ENCODE data around the gene CRELD1. TPM values are rescaled to one million over a fixed set of nuclear protein-coding genes. Genes with fewer than 3 reads are reported as not detected.

Gene CRELD1
- total and polyA plus RNA-seq, 2 of the 13 experiments (the other 11 are each of a cell fraction or from before 2014, with no cell fraction given) = 27.1 to 61.9 TPM

GRCh38 chr3:9915254-9916141 is 18.1 kb upstream of the CRELD1 start (continued):
- no peak for TF ChIP-seq GPBP1L1 (CRISPR knock-in tag; IDR thresholded peaks at IDR 0.05)
- peak; percentile 50; the same call in 1 of the 2 replicates for TF ChIP-seq REL (CRISPR knock-in tag; conservative IDR thresholded peaks at IDR 0.05)
- TF ChIP-seq HOXA3 (CRISPR knock-in tag; IDR thresholded peaks at IDR 0.05) = peak; percentile 61
- peak; percentile 86 for TF ChIP-seq TEAD2 (CRISPR knock-in tag; IDR thresholded peaks at IDR 0.05)
- peak; percentile 85; the same call in 1 of the 2 replicates for TF ChIP-seq HES4 (CRISPR knock-in tag; IDR thresholded peaks at IDR 0.05; ENCODE audit: borderline replicate concordance)
- peak; percentile 93; the same call in 1 of the 2 replicates for TF ChIP-seq TFDP1 (CRISPR knock-in tag; IDR thresholded peaks at IDR 0.05; ENCODE audit: borderline replicate concordance)
- peak; percentile 77; the same call in 1 of the 2 replicates for TF ChIP-seq ZSCAN21 (CRISPR knock-in tag; IDR thresholded peaks at IDR 0.05; ENCODE audit: borderline replicate concordance)
- peak; percentile 53; the same call in 1 of the 2 replicates for TF ChIP-seq CTCF (CRISPR knock-in tag; IDR thresholded peaks at IDR 0.05)
- peak; percentile 89 for TF ChIP-seq MXD3 (CRISPR knock-in tag; IDR thresholded peaks at IDR 0.05)
- TF ChIP-seq ZNF574 (CRISPR knock-in tag; IDR thresholded peaks at IDR 0.05) = peak; percentile 78
- no peak for TF ChIP-seq U2AF2 (IDR thresholded peaks at IDR 0.05; ENCODE audit: low read depth, low read length)
- no peak for TF ChIP-seq HNRNPUL1 (IDR thresholded peaks at IDR 0.05; ENCODE audit: low read depth, low read length)
- TF ChIP-seq ZNF674 (CRISPR knock-in tag; IDR thresholded peaks at IDR 0.05; ENCODE audit: low read depth) = no peak
- TF ChIP-seq ZHX1 (CRISPR knock-in tag; IDR thresholded peaks at IDR 0.05; ENCODE audit: low read depth) = peak; percentile 29; the same call in 1 of the 2 replicates
- no peak for TF ChIP-seq TCF12 (IDR thresholded peaks at IDR 0.05)
- TF ChIP-seq TCF12 (CRISPR knock-in tag; IDR thresholded peaks at IDR 0.05) = peak; percentile 90; the same call in 1 of the 2 replicates
- peak; percentile 61; the same call in 1 of the 2 replicates for TF ChIP-seq ZNF12 (CRISPR knock-in tag; IDR thresholded peaks at IDR 0.05)
